DMS114 treated with DMSO at 0.1 percent for 48 hours (cell line): ENCODE data around the gene SECISBP2.

Experiments
- DNase-seq: peaks from one replicate; lab custom pipeline; 2025; ENCODE audit not compliant: unreplicated experiment; lab: John Stamatoyannopoulos, UW

The SECISBP2 gene

GRCh38 chr9:89400403-89401116, 82.3 kb downstream of the SECISBP2 start:
- DNase-seq = no peak

DNA sequence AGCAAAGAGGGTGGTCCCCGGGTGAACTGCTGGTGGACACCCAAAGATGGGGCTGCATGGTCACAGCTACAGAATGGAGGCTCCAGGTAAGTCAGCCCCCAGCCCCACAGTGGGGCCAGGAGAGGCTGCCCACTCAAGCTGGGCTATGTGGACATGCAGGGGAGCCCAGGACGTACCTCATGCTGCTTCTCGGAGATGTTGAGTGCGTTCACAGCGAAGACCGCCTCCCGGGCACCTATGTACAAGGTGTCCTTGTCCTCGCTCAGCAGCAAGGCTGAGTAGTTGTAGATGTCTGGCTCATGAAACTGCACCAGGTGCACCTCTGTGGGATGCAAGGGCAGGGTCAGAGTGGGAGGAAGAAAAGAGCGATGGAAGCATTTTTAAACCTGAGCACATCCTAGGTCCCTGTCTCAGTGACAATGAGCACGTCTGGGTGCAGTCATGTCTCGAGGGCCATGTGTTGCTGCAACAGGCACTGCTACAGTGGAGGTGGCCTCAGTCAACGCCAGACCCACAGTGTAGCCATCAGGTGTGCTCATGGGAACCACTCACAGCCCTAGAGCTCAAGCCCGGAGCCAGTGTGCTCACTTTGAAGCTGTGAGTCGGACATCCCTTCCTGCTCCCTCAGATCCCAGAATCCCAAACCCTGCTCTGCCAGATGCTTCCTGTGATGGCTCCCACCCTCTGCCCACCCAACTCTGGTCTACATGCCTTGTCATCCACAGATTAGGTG, 84.6 kb downstream of the SECISBP2 start:
- DNase-seq = no peak

- no peak for DNase-seq
These were observed 85.8 kb downstream of the SECISBP2 start for GRCh38 chr9:89404074-89404473.

GRCh38 chr9:89405826-89406225, 87.5 kb downstream of the SECISBP2 start:
- DNase-seq = no peak

- no peak for DNase-seq
These were observed 88.8 kb downstream of the SECISBP2 start for GRCh38 chr9:89407070-89407469.

GRCh38 chr9:89408628-89409101, 90.4 kb downstream of the SECISBP2 start:
- no peak for DNase-seq
